HG03442 (cell line): ENCODE results near the gene ABHD4.
"Not testable (repeated sequence)": the region's sequence is repeated elsewhere in the genome, so short reads cannot be mapped to it uniquely, and the experiment has no call there.

Source experiments
- ATAC-seq: cut with Tn5 transposase; IDR thresholded peaks from one replicate; pipeline ENCODE4 v1.9.1; 2021; ENCODE audit warnings: mild to moderate bottlenecking, moderate library complexity; ENCODE audit not compliant: unreplicated experiment

The ABHD4 gene

DNA sequence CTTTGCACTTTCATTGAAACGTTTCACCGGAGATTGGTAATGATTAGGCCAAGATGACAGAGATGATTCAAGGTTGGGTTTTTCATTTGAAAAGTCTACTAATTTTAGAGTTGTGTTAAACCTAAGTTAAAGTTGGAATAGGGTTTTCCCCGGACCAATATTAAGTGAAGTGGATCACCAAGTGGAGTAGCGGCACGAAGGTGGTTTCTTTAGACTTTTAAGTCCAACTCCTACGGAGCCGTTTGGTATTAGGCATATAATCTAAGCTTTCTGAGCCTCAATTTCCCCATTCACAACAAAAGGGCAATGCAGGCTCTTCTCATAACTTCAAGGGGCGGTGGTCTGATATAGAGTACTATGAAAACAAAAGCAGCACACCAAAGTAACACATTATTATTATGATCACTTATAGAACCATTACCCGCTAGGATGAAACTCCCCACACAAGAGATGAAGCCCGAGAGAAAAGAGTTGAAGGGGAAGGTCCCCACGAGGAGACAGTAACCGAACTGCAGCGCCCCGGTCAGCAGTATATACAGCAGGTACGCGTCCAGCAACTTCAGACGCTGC is 9.5 kb upstream of the ABHD4 start:
- ATAC-seq: no peak

DNA sequence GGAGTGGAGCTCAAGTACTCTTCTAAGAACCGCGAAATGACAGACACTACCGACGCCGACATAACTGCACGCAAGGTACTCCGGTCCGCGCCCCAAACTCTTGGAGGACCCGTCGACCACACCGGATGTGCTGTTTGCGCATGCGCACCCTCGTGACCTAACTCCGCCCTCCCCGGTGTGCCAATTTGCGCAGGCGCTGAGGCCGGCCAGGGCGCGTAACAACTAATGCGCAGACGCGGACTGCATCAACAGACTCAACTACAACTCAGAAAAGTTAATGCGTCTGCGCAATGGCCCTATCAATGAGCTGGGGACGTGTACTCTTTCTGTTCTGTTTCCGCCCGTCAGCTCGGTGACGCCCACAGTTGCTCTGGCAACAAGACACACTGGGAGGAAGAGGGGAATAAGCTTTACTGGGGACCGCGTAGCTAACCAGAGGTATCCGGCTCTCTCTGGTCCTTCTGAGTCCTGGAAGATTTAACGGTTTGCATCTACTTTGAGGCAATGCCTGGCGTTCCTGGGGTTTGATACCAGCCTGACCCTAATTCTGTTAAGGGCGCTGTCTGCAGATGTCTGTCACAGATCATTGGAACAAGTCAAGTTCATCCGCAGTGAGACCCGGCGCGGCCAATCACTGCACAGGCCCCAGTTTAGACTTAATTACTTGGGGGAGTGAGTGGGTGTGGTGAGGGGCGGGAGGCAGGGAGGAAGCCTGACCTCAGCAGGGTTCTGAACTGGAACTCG is 8.8 kb upstream of the ABHD4 start, which contains the start of gene DAD1:
Gene DAD1, minus strand, starts transcription at position 129 of the 744 bp plus-strand sequence. Its CDS starts 67 bp downstream, at position 62.
- ATAC-seq: peak; percentile 91

DNA sequence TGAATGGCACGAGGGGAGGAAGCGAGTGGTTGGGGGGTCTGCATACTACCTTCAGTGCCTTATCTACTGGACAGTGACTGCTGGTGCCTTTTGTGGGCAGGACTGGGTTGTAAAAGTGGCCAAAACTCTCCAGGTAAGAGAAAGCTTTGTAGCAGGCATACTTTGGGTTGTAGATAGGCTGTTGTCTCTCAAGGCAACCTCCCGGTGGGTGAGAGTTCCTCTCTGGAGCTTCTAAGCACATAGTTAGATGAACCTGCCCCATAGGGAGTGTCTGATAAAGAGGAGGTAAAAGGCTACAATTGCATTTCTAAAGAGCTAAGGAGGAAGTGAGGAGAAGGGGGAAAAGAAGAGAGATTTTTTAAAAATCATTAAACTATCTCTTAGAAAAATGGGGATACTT is 4.9 kb upstream of the ABHD4 start:
- ATAC-seq: no peak

DNA sequence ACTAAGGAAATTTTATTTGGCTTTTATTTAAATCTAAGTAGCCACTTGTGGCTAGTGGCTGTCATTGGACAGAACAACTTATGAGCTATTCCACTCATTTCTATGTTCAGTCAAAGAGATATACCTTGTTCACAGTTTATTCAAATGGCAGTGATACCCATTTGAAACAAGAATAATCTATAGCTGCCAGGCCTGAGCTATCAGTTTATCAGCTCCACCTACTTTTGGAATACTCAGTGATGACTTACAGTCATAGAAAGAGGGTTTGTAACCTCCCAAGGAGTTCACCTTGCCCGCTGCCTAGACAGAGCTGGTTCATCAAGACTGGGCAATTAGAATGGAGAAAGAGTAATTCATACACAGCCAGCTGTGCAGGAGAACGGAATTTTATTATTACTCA is 4.5 kb upstream of the ABHD4 start:
- ATAC-seq: no peak

DNA sequence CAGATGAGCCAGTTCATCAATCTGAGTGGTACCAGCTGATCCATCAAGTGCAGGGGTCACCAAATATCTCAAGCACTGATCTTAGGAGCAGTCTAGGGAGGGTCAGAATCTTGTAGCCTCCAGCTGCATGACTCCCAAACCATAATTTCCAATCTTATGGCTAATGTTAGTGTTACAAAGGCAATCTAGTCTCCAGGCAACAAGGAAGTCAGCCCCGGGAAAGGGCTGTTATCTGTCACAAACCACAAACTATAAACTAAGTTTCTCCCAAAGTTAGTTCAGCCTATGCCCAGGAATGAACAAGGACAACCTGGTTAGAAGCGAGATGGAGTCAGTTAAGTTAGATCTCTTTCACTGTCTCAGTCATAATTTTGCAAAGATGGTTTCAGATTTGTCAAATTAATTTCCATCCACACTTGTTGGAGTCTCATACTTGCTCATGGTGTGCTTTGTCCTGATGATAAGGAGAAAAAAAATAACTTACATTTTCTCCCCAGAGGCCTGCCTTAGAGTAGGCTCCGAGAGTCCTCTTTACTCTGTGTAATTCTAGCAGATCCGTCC is 3.9 kb upstream of the ABHD4 start:
- ATAC-seq: no peak

DNA sequence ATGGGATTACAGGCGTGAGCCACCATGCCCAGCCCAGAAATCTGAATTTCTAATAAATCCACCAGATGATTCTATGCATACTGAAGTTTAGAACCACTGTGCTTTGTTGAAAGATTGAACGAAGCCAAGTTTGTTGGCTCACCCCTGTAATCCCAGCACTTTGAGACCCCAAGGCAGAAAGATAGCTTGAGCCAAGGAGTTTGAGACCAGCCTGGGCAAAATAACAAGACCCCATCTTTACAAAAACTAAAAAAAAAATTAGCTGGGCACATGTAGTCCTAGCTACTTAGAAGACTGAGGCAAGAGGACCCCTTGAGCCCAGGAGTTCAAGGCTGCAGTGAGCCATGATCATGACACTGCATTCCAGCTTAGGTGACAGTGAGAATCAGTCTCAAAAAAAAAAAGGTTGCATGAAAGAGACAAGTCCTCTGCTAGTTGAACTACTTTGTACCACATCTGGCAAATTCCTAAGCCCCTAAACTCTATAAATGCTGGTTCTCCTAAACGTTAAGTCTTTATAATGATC is 1.7 kb upstream of the ABHD4 start:
- ATAC-seq: no peak

DNA sequence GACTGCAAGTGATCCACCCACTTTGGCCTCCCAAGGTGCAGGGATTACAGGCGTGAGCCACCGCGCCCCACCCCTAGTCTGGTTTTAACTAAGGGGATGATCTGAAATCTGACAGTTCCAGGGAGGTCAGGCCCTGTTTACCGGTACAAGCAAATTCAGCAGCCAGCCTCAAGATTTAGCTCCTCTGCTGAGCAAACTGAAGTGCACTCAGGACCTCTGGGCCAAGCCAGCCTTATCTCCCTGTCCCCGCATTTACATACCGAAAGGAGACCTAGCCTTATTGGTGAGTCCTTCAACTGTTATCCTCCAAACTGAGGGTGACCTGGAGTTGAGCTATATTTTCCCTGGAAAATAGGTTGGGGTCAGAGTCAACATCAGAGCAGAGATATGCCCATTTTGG is 835 bp upstream of the ABHD4 start:
- no peak for ATAC-seq

DNA sequence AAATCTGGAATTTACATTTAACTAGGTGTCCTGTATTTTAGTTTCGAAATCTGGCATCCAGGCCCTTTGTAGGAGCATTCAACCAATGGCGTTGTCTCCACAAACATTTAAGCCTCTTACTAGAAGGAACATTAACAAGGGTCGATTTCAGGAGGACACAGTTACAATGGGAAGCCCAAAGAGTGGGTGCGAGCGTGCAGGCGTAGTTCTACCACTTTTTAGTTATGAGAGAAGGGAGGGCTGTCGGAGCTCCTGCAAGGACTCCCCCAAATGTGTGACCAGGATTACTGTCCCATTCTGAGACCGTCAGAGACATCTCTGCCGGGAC is 365 bp upstream of the ABHD4 start:
- ATAC-seq: peak; percentile 21

DNA sequence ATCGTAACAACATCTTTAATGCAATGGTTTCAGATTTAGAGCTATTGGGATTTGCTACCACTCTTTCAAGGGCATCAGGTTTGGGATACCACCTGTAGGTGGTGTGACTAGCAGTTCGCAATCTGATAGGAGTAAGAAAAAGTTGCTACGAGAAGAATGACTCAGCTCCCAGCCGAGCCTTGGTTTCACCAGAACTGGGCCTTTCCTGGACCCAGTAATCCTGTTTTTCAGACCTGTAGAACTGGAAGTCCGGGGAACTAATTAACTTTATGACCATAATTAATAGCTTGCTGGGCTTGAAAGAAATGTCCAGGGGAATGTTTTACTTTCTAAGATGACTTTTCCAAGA is 770 bp downstream of the ABHD4 start:
- peak; percentile 51 for ATAC-seq

DNA sequence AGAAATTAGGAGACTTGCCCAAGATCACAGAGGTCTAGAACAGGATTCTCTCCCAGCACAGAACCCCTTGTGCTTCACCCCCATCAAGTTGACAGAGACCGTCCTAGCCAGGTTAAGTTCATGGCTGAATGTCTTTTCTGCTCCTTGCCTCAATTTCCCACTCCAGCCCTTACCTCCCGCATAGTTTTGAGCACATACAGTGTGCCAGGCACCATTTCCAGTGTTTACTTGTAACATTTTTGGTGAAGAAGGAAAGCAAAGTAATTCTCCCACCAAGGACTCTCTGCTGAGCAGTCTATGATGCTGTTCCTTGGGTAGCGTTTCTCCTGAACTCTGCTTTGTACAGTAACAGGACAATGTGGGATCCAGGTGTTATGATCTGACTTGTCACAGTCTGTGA is 1.2 kb downstream of the ABHD4 start:
- no peak for ATAC-seq

DNA sequence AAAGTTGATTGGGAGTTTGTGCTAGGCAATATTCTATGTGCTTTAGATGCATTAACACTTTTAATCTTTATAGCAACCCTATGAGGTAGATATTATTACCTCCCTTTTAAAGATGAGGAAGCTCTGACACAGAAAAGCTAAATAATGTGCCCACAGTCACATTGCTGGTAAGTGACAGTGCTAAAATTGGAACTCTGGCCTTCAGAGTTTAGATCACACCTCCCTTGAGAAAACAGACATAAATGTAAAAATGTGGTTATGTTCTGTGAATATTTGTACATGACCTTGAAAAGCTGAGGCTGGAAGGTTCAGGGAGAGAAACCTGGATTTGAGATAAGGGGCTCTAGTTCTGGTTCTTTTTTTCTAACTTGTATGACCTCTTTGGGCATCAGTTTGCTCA is 1.9 kb downstream of the ABHD4 start:
- ATAC-seq: no peak

DNA sequence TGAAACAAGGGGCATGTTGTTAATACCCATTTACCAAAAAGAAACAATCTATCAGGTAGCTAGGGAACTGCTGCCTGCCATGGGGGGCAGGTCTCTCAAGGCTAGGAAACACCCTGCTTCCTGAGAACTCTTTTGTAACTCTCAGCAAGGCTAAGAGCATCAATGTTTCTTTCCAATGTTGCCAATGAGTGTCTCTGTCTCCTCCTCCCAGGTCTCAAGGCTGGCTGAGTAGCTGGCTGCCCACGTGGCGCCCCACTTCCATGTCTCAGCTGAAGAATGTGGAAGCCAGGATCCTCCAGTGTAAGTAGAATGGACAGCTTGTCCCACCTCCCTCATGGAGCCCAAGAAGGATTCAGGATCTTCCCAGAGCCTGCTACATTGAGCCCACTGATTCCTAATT is 3.4 kb downstream of the ABHD4 start:
- ATAC-seq: no peak

DNA sequence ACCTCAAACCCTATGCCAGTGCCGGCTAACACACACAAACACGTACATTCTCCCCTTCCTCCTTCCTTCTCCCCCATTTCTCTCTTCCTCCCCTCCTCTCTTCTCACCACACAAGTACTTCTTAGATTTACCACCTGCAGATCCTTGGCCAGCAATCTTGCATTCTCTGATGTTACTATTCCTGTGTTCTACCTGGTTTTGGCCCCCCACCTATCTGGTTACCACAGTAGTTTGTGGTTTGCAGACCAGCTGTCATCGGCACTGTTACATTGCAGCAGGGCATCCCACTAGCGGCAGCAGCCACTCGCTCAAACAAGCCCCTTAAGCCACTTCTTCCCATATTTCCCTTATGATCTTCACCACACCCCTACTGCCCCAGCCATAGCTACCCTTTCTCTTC is 3.9 kb downstream of the ABHD4 start:
- ATAC-seq: no peak

DNA sequence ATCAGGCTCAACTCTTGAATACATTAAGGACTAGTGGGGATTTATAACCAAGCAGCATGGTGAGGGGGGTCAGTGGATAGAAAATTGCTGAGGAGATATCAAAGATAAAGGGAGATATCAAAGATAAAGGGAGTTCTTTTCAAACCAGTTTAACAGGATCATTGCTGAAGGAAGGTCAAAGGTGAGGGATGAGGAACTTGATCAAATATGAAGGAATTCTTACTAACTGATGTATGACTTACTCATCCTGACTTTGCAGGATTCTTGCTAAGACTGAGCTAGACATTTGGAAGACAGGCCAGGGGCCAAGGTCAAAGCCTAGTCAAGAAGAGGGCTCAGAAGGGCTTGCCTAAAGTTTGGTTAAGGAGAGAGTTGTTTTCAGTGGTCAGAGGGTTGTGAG is 4.8 kb downstream of the ABHD4 start:
- no peak for ATAC-seq

DNA sequence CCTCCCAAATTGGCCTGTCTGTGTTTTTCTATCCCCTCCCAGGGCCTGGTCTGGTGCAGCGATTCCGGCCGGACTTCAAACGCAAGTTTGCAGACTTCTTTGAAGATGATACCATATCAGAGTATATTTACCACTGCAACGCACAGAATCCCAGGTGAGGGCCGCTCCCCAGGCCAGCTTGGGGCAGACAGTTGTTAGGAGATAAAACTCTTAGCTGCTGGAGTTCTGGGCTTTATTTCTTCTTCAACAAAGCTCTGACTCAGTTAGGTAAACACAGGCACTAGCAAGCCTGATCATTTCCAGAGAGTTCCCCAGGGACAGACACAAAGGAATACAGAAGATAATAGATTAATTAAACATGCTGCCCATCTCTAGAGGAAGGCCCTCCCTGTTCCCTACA is 8.3 kb downstream of the ABHD4 start:
- ATAC-seq: no peak

DNA sequence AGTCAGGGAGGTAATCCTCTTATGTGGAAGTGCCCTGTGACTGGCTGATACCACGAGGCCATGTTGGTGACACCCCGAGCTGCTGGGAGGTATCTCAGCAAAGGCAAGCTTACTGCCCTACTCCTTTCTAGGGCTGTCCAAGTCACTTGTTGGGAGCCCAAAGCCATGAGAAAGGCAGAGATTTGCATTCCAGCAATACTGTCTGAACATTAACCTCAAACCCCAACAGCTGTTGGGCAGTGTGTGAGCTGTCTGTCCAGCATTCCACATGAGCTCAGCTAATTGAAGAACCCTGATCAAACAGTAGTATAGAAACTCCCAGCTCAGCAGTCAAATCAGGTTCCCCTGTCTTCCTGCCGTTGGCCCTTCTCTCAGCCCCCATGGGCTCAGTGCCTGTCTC is 9.2 kb downstream of the ABHD4 start:
- ATAC-seq: no peak

DNA sequence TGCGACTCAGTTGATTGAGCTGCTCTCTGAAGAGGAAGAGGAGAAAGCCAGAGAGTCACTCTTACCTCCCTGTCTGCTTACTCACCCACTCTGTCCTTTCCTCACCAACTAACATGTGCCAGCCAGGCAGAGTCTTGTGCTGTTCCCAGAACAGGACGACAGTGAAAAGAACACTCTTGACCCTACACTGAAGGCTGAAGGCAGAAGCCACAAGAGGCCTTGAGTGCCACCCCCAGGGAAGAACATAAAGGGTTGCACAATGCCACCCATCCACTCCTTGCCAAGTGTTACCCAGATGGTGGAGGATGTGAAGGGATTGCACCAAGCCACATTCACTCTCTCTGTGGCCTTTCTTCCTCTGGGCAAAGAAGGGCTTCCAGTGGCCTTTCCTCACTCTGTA is 12.8 kb downstream of the ABHD4 start:
- no peak for ATAC-seq

DNA sequence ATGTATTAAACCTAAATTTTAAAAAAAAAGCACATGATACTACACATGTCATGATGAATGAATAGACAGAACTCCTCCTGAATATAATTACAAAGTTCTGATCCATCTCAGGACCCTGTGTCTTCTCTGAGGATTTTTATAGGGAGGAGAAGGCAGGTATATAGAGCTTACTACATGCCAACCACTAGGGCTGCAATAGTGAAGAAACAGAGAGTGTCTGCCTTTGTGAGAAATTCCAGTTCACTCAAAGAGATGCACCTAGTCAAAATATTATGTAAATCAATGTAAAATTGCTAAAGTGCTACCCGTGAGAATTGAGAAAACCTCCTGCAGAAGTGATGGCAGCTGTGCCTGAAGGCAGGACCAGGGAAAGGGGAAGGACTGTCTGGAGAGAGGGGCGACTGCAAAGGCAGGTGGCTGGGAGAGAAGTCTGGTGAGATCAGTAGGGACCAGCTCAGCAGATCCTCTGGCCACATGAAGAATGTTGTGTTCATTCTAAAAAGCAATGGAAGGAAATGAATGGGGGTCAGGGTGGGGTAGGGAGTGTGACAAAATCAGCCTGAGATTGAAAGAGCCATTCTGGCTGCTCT is 15.1 kb downstream of the ABHD4 start:
- no peak for ATAC-seq

DNA sequence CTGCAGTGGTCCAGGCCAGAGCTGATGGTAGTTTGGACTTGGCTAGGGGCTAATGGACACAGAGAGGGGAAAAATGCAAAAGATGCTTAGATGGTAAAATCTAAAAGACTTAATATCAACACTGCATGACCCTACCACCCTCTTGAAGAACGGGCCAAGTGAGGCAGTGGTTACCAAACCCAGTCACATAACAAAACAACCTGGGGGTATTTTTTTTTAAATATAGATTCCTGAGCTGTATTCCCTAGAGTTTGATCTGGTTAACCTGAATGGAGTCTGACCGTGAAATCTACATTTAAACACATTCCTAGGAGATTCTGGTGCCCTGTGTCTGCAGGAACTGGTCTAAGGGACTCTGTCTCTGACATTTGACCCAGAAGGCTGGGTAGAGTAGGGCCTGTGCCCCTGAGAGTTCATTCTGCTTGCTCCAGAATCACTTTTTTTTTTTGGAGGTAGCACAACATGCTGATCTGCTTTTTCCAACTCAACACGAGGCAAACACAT is 15.7 kb downstream of the ABHD4 start:
- ATAC-seq: no peak

DNA sequence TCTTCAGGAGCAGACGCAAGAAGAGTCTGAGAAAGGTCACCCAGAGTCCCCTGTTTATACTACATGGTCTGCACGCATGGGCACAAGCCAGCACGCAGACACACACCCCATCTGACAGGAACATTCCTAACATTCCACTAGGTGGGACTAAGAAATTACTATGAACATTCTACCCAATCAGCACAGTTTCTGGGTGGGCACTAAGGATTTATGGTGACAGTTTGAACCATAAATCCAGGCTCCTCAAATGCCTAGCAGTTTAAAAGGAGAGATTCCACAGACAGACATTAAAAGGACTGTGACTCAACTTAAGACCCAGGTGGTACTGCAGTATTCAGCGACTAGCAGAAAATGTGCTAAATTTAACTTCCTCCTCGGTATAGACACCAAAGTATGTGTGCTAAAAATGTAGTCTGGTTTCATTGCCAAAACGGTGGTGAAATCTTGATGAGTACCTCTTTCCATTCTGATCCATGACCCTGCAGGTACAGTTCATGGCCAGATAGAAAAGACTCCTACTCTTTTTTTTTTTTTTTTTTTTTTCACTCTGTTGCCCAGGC is 16.2 kb downstream of the ABHD4 start:
- no peak for ATAC-seq

DNA sequence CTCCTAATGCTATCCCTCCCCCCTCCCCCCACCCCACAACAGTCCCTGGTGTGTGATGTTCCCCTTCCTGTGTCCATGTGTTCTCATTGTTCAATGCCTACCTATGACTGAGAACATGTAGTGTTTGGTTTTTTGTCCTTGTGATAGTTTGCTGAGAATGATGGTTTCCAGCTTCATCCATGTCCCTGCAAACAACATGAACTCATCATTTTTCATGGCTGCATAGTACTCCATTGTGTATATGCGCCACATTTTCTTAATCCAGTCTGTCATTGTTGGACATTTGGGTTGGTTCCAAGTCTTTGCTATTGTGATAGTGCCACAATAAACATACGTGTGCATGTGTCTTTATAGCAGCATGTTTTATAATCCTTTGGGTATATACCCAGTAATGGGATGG is 17.7 kb downstream of the ABHD4 start:
- not testable (repeated sequence) for ATAC-seq

DNA sequence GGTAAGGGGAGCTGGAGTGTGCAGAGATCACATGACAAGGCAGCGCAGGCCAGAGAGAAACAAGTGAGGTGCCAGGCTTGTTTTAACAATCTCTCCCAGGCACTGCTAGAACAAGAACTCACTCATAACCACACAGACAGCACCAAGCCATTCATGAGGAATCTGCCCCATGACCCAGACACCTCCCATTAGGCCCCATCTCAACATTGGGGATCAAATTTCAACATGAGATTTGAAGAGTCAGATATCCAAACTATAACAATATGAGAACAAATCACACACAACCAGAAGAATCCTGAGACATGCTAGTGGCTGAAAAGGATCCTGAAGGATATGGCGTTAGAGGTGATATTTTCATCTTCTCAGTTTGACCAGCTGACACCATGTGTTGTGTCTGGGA is 24.2 kb downstream of the ABHD4 start:
- ATAC-seq: no peak
